ENCODE results near the gene ADNP2. TPM values are rescaled to one million over a fixed set of nuclear protein-coding genes. Genes with fewer than 3 reads are reported as not detected.

Gene ADNP2
- total RNA-seq, 4 donors from 2014 or later, result 16.4 to 28.4 (median 17.8) TPM

- Histone ChIP-seq H3K27me3 (no peaks in the 10 kb centered on the region), H3K27ac (no peak overlapping the region), H3K4me3 (replicated peaks in 1 of 3) (no peak overlapping the region), H3K36me3 (no peaks in the 10 kb centered on the region), H3K4me1 (no peaks in the 10 kb centered on the region), H3K9me3 (no peaks in the 10 kb centered on the region)
- 68 to 76% methylated on average over 6 of the region's 6 CpGs for WGBS, 2 donors
- no peak for DNase-seq
- no peak for TF ChIP-seq POLR2A (IDR thresholded peaks at IDR 0.05)
- TF ChIP-seq, protein P1, sequence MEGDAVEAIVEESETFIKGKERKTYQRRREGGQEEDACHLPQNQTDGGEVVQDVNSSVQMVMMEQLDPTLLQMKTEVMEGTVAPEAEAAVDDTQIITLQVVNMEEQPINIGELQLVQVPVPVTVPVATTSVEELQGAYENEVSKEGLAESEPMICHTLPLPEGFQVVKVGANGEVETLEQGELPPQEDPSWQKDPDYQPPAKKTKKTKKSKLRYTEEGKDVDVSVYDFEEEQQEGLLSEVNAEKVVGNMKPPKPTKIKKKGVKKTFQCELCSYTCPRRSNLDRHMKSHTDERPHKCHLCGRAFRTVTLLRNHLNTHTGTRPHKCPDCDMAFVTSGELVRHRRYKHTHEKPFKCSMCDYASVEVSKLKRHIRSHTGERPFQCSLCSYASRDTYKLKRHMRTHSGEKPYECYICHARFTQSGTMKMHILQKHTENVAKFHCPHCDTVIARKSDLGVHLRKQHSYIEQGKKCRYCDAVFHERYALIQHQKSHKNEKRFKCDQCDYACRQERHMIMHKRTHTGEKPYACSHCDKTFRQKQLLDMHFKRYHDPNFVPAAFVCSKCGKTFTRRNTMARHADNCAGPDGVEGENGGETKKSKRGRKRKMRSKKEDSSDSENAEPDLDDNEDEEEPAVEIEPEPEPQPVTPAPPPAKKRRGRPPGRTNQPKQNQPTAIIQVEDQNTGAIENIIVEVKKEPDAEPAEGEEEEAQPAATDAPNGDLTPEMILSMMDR (IDR thresholded peaks at IDR 0.05), result peak in 3 of 6 experiments; percentile 22 to 40 (median 24)
- intact Hi-C loops (cut with DNase I), result no loop called here
These were observed 45.2 kb downstream of the ADNP2 start for GRCh38 chr18:80154293-80154692.

DNA sequence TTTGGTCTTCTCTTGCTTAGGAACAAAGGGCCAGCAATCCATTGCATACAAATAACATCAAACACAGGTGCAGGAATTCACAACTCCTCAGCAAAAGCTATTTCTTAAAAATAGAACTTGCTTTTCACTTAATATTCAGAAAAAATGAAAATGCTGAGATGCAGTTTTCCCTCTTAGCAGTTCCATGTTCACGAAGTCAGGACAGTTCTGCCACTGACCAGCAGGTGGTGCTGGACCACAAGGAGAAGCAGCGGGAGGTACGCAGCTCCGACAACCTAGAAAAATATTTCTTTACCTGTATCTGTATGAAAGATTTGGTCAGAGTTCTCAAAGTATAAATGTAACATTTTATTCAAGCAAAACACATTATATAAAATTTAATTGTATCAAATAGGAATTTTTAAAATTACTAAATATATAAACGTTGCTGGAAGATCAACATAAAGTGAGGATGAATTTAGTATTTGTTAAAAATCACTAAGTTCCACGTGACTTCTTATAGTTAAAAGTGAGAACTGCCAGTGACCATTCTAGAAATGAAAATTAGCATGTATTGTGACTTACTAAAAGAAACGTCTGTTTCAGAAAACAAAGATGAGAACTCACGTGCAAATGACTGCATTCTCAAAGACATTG is 48.8 kb downstream of the ADNP2 start:
- no peaks in the 10 kb centered on the region for H3K27me3 ChIP-seq
- H3K4me1 ChIP-seq, result no peaks in the 10 kb centered on the region
- no peak overlapping the region for H3K4me3 ChIP-seq (replicated peaks in 1 of 3)
- DNase-seq, result peak; percentile 82 to 88
- no peak overlapping the region for H3K27ac ChIP-seq
- no peaks in the 10 kb centered on the region for H3K36me3 ChIP-seq
- 40 to 44% methylated on average over 8 of the region's 8 CpGs for WGBS, 2 donors
- intact Hi-C loops (cut with DNase I), result no loop called here
- no peaks in the 10 kb centered on the region for H3K9me3 ChIP-seq
- no peak for TF ChIP-seq POLR2A (IDR thresholded peaks at IDR 0.05)
- TF ChIP-seq, protein P1 (IDR thresholded peaks at IDR 0.05), result peak; percentile 93 to 99 (median 96)

- Histone ChIP-seq H3K27me3 (no peaks in the 10 kb centered on the region), H3K27ac (no peak overlapping the region), H3K36me3 (no peaks in the 10 kb centered on the region), H3K4me1 (no peaks in the 10 kb centered on the region), H3K4me3 (replicated peaks in 1 of 3) (no peak overlapping the region), H3K9me3 (no peaks in the 10 kb centered on the region)
- no peak for TF ChIP-seq POLR2A (IDR thresholded peaks at IDR 0.05)
- TF ChIP-seq, protein P1 (IDR thresholded peaks at IDR 0.05), result no peak
- intact Hi-C loops (cut with DNase I), result no loop called here
- 70 to 85% methylated on average over 5 of the region's 5 CpGs for WGBS, 2 donors
- DNase-seq, result no peak
These were observed 49.3 kb downstream of the ADNP2 start for GRCh38 chr18:80158365-80158764.

DNA sequence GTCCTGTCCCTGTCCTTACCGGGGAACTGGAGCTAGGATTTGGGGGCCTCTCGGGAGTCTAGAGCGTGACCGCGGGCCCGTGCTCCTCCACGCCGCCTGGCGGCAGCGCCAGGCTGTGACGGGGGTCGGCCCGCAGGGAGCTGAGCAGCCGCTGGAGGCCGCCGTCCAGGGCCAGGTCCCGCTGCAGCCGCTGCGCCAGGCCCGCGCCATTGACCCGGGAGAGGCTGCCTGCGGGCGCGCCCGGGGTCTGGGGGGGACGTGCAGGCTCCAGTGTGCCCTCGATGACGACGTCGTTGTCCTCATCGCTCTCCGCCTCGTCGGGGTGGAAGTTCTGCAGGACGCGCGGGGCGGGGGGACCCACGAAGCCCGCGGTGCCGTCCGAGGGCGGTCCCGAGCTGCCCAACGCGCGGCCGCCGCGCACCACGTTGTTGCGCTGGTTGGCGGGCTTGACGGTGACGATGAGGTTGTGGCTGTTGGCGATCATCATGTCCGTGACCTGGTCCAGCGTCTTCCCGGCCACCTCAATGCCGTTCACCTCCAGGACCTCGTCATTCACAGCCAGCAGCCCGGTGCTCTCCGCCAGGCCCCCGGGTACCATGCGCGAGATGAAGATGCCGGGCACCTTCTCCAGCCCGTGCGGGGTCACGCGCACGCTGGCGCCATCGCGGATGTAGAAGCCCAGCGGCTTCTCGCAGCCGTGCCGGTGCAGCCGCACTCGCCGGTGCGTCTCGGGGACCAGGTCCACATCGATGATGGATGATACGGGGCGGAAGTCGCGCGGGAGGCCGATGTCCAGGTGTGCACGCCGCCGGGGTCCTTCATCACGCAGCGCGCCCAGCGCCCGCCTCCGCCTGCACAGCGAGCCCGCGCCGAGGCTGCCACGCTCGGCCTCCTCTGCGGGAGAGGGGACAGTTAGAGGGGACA is 50.9 kb downstream of the ADNP2 start:
- peak; percentile 59 to 61 for DNase-seq
- H3K36me3 ChIP-seq, result no peaks in the 10 kb centered on the region
- WGBS, 2 donors, result 32 to 71% methylated on average over 31 to 73 of the region's 109 CpGs
- intact Hi-C loops (cut with DNase I), result no loop called here
- no peak overlapping the region for H3K4me3 ChIP-seq (replicated peaks in 1 of 3)
- no peaks in the 10 kb centered on the region for H3K4me1 ChIP-seq
- no peaks in the 10 kb centered on the region for H3K9me3 ChIP-seq
- no peak overlapping the region for H3K27ac ChIP-seq
- H3K27me3 ChIP-seq, result no peaks in the 10 kb centered on the region
- TF ChIP-seq POLR2A (IDR thresholded peaks at IDR 0.05), result no peak
- TF ChIP-seq, protein P1 (IDR thresholded peaks at IDR 0.05), result peak in 5 of 6 experiments; percentile 38 to 76 (median 51)
